ENCODE data around the gene SRRT. TPM values are rescaled to one million over a fixed set of nuclear protein-coding genes. Genes with fewer than 3 reads are reported as not detected.
"Not testable (repeated sequence)": the region's sequence is repeated elsewhere in the genome, so short reads cannot be mapped to it uniquely, and the experiment has no call there.

Gene SRRT
- total RNA-seq, 1 donor from 2014 or later: 162 TPM

GRCh38 chr7:100911484-100911883 lies 36.6 kb downstream of the SRRT start:
- TF ChIP-seq CTCF (IDR thresholded peaks at IDR 0.05): no peak
- Mint-ChIP-seq H3K27me3 (ENCODE audit: unreplicated experiment) (peaks cover 12% of the 10 kb centered on the region), H3K4me1 (ENCODE audit: unreplicated experiment) (peaks cover 1% of the 10 kb centered on the region)

GRCh38 chr7:100914208-100914878 lies 39.4 kb downstream of the SRRT start:
- peaks cover 12% of the 10 kb centered on the region for H3K27me3 Mint-ChIP-seq (ENCODE audit: unreplicated experiment)
- no peak overlapping the region for H3K27ac Mint-ChIP-seq (ENCODE audit: unreplicated experiment)
- H3K9me3 Mint-ChIP-seq (ENCODE audit: unreplicated experiment): no peaks in the 10 kb centered on the region
- H3K36me3 Mint-ChIP-seq (ENCODE audit: unreplicated experiment): no peaks in the 10 kb centered on the region
- TF ChIP-seq CTCF (IDR thresholded peaks at IDR 0.05): no peak
- DNase-seq (ENCODE audit: extremely low spot score, unreplicated experiment): no peak
- H3K4me3 Mint-ChIP-seq (ENCODE audit: unreplicated experiment): no peak overlapping the region
- H3K4me1 Mint-ChIP-seq (ENCODE audit: unreplicated experiment): peaks cover 2% of the 10 kb centered on the region

More at GRCh38 chr7:100911484-100911883, 36.6 kb downstream of the SRRT start:
- no peak overlapping the region for H3K27ac Mint-ChIP-seq (ENCODE audit: unreplicated experiment)
- peaks cover 5% of the 10 kb centered on the region for H3K9me3 Mint-ChIP-seq (ENCODE audit: unreplicated experiment)
- H3K36me3 Mint-ChIP-seq (ENCODE audit: unreplicated experiment): no peaks in the 10 kb centered on the region
- no peak overlapping the region for H3K4me3 Mint-ChIP-seq (ENCODE audit: unreplicated experiment)
- DNase-seq (ENCODE audit: extremely low spot score, unreplicated experiment): no peak

- Mint-ChIP-seq H3K36me3 (ENCODE audit: unreplicated experiment) (no peaks in the 10 kb centered on the region), H3K9me3 (ENCODE audit: unreplicated experiment) (no peaks in the 10 kb centered on the region), H3K4me1 (ENCODE audit: unreplicated experiment) (peaks cover 2% of the 10 kb centered on the region), H3K27me3 (ENCODE audit: unreplicated experiment) (peaks cover 16% of the 10 kb centered on the region), H3K27ac (ENCODE audit: unreplicated experiment) (no peak overlapping the region), H3K4me3 (ENCODE audit: unreplicated experiment) (no peak overlapping the region)
- no peak for DNase-seq (ENCODE audit: extremely low spot score, unreplicated experiment)
- no peak for TF ChIP-seq CTCF (IDR thresholded peaks at IDR 0.05)
Observed at GRCh38 chr7:100914879-100915447, 40.1 kb downstream of the SRRT start.

- not testable (repeated sequence) for H3K4me3 Mint-ChIP-seq (ENCODE audit: unreplicated experiment); H3K27ac Mint-ChIP-seq (ENCODE audit: unreplicated experiment); H3K4me1 Mint-ChIP-seq (ENCODE audit: unreplicated experiment); H3K9me3 Mint-ChIP-seq (ENCODE audit: unreplicated experiment); H3K36me3 Mint-ChIP-seq (ENCODE audit: unreplicated experiment); DNase-seq (ENCODE audit: extremely low spot score, unreplicated experiment)
- peaks cover 40% of the 10 kb centered on the region for H3K27me3 Mint-ChIP-seq (ENCODE audit: unreplicated experiment)
Observed at GRCh38 chr7:100919335-100919734, 44.4 kb downstream of the SRRT start.

GRCh38 chr7:100919779-100920437 lies 45.0 kb downstream of the SRRT start:
- H3K27ac Mint-ChIP-seq (ENCODE audit: unreplicated experiment); H3K36me3 Mint-ChIP-seq (ENCODE audit: unreplicated experiment); H3K4me3 Mint-ChIP-seq (ENCODE audit: unreplicated experiment); H3K9me3 Mint-ChIP-seq (ENCODE audit: unreplicated experiment); DNase-seq (ENCODE audit: extremely low spot score, unreplicated experiment); H3K4me1 Mint-ChIP-seq (ENCODE audit: unreplicated experiment): not testable (repeated sequence)
- peaks cover 40% of the 10 kb centered on the region for H3K27me3 Mint-ChIP-seq (ENCODE audit: unreplicated experiment)

GRCh38 chr7:100921039-100921438 lies 46.1 kb downstream of the SRRT start:
- no peak for DNase-seq (ENCODE audit: extremely low spot score, unreplicated experiment)
- H3K36me3 Mint-ChIP-seq (ENCODE audit: unreplicated experiment): no peaks in the 10 kb centered on the region
- TF ChIP-seq CTCF (IDR thresholded peaks at IDR 0.05): no peak
- H3K27ac Mint-ChIP-seq (ENCODE audit: unreplicated experiment): no peak overlapping the region
- H3K27me3 Mint-ChIP-seq (ENCODE audit: unreplicated experiment): peaks cover 40% of the 10 kb centered on the region
- H3K9me3 Mint-ChIP-seq (ENCODE audit: unreplicated experiment): no peaks in the 10 kb centered on the region
- peaks cover 2% of the 10 kb centered on the region for H3K4me1 Mint-ChIP-seq (ENCODE audit: unreplicated experiment)
- no peak overlapping the region for H3K4me3 Mint-ChIP-seq (ENCODE audit: unreplicated experiment)

GRCh38 chr7:100923616-100924015 lies 48.7 kb downstream of the SRRT start:
- not testable (repeated sequence) for H3K9me3 Mint-ChIP-seq (ENCODE audit: unreplicated experiment); H3K4me3 Mint-ChIP-seq (ENCODE audit: unreplicated experiment); H3K27ac Mint-ChIP-seq (ENCODE audit: unreplicated experiment); H3K36me3 Mint-ChIP-seq (ENCODE audit: unreplicated experiment); DNase-seq (ENCODE audit: extremely low spot score, unreplicated experiment); H3K4me1 Mint-ChIP-seq (ENCODE audit: unreplicated experiment)
- peaks cover 38% of the 10 kb centered on the region for H3K27me3 Mint-ChIP-seq (ENCODE audit: unreplicated experiment)

All from osteocyte (in vitro differentiated cells).